Gastroesophageal sphincter (tissue), 4 donors: ENCODE measurements around the gene SYT3. TPM values are rescaled to one million over a fixed set of nuclear protein-coding genes. Genes with fewer than 3 reads are reported as not detected.

Experiments used
- ATAC-seq: fragments of 150-250 bp; one replicate; pipeline ENCODE4 v1.9.1; 2016; ENCODE audit warnings: mild to moderate bottlenecking, moderate library complexity
- H3K27ac ChIP-seq, 4 donors: fragments of 200-600 bp; sonication (generic) in 3 of 4; 1 replicate in 3 of 4; 2 replicates in 1 of 4; pipeline ENCODE4 v1.5.1; 2016 to 2019
- H3K27me3 ChIP-seq: fragments of 200-600 bp; sonication (generic); one replicate; pipeline ENCODE4 v1.5.1; 2019
- H3K36me3 ChIP-seq, 2 donors: fragments of 200-600 bp; sonication (generic); one replicate each; pipeline ENCODE4 v1.5.1; 2019; ENCODE audit warnings: control low read depth in 1 of 2
- H3K4me1 ChIP-seq, 3 donors: fragments of 200-600 bp; sonication (generic); 1 replicate in 2 of 3; 2 replicates in 1 of 3; pipeline ENCODE4 v1.5.1; 2016 to 2019; ENCODE audit warnings: control low read depth in 2 of 3
- H3K4me3 ChIP-seq, 2 donors: fragments of 200-600 bp; sonication (generic); one replicate each; pipeline ENCODE4 v1.5.1; 2019; ENCODE audit warnings: mild to moderate bottlenecking in 1 of 2, moderate library complexity in 1 of 2
- H3K9me3 ChIP-seq, 3 donors: fragments of 200-600 bp; sonication (generic); one replicate each; pipeline ENCODE4 v1.5.1; 2017 to 2019; ENCODE audit warnings: control low read depth in 2 of 3
- CTCF ChIP-seq, 4 experiments: fragments of 200-600 bp in 2 of 4; fragments of 450-650 bp in 2 of 4; sonication (generic) in 1 of 4; IDR thresholded peaks; one replicate each; pipeline ENCODE4 v1.5.1; 2017 to 2019; ENCODE audit warnings: antibody characterized with exemption in 4 of 4, mild to moderate bottlenecking in 2 of 4, moderate library complexity in 2 of 4
- EP300 ChIP-seq: sonication (generic); formaldehyde crosslinking; IDR thresholded peaks from one replicate; pipeline ENCODE4 v1.6.1; 2017; ENCODE audit warnings: antibody characterized with exemption, mild to moderate bottlenecking
- POLR2A ChIP-seq, 2 donors: fragments of 450-650 bp; IDR thresholded peaks; one replicate each; pipeline ENCODE4 v1.6.1; 2017; ENCODE audit warnings: antibody characterized with exemption in 2 of 2, mild to moderate bottlenecking in 2 of 2, moderate library complexity in 1 of 2
- POLR2AphosphoS5 ChIP-seq: sonication (generic); formaldehyde crosslinking; IDR thresholded peaks from one replicate; pipeline ENCODE4 v1.6.1; 2017; ENCODE audit warnings: antibody characterized with exemption
- WGBS, 2 donors: methylation state at CpG; one replicate each; pipeline ENCODE4 v1.1.5; 2018; ENCODE audit warnings: low coverage in 1 of 2; 5-methylcytosine and 5-hydroxymethylcytosine counted together
- total RNA-seq, 4 donors: library from RNA; depleted of rRNA; stranded (reverse); fragments of >200 nt; gene quantifications; one replicate each; pipeline ENCODE4 v1.1.0, GENCODE V29; 2016

SYT3 gene
- total RNA-seq, 4 donors from 2014 or later, result 0.42 TPM; not detected in 3

- H3K4me3 ChIP-seq, result no peak overlapping the region
- ATAC-seq, result no peak
- WGBS, 2 donors, result 45 to 58% methylated on average over 11 to 16 of the region's 16 CpGs
- peaks cover 0 to 4% (median 0%) of the 10 kb centered on the region in 3 donors for H3K9me3 ChIP-seq
- no peak for TF ChIP-seq EP300
- no peak for TF ChIP-seq POLR2A (IDR thresholded peaks at IDR 0.05)
- TF ChIP-seq POLR2AphosphoS5, result no peak
- no peak for TF ChIP-seq CTCF (IDR thresholded peaks at IDR 0.05)
- no peak overlapping the region for H3K27ac ChIP-seq
- no peaks in the 10 kb centered on the region for H3K36me3 ChIP-seq
- peaks cover 0 to 38% (median 11%) of the 10 kb centered on the region in 3 donors for H3K4me1 ChIP-seq
- H3K27me3 ChIP-seq, result peaks cover 96% of the 10 kb centered on the region
Measured at GRCh38 chr19:50662651-50663481, 23.2 kb upstream of the SYT3 start.

GRCh38 chr19:50661766-50662650 lies 22.3 kb upstream of the SYT3 start:
- ATAC-seq, result no peak
- H3K27me3 ChIP-seq, result peaks cover 96% of the 10 kb centered on the region
- WGBS, 2 donors, result 52 to 53% methylated on average over 3 to 24 of the region's 49 CpGs
- TF ChIP-seq EP300 (no peak), POLR2A (IDR thresholded peaks at IDR 0.05) (no peak), CTCF (IDR thresholded peaks at IDR 0.05) (no peak), POLR2AphosphoS5 (no peak)
- no peak overlapping the region for H3K4me3 ChIP-seq
- no peaks in the 10 kb centered on the region for H3K36me3 ChIP-seq
- peaks cover 0 to 32% (median 5%) of the 10 kb centered on the region in 3 donors for H3K4me1 ChIP-seq
- peaks cover 0 to 5% (median 0%) of the 10 kb centered on the region in 3 donors for H3K9me3 ChIP-seq
- H3K27ac ChIP-seq, result no peak overlapping the region

- H3K27me3 ChIP-seq, result peaks cover 96% of the 10 kb centered on the region
- H3K4me3 ChIP-seq, result no peak overlapping the region
- 75 to 80% methylated on average over 8 to 10 of the region's 10 CpGs for WGBS, 2 donors
- peaks cover 0 to 22% (median 3%) of the 10 kb centered on the region in 3 donors for H3K4me1 ChIP-seq
- TF ChIP-seq EP300, result no peak
- TF ChIP-seq POLR2AphosphoS5, result no peak
- no peak for TF ChIP-seq POLR2A (IDR thresholded peaks at IDR 0.05)
- TF ChIP-seq CTCF (IDR thresholded peaks at IDR 0.05), result no peak
- H3K27ac ChIP-seq, result no peak overlapping the region
- peaks cover 0 to 9% (median 0%) of the 10 kb centered on the region in 3 donors for H3K9me3 ChIP-seq
- H3K36me3 ChIP-seq, result no peaks in the 10 kb centered on the region
- ATAC-seq, result no peak
Measured at GRCh38 chr19:50661023-50661422, 21.3 kb upstream of the SYT3 start.

GRCh38 chr19:50660088-50660366 lies 20.3 kb upstream of the SYT3 start:
- no peak for ATAC-seq
- Histone ChIP-seq H3K4me1 (peaks cover 0 to 20% (median 3%) of the 10 kb centered on the region in 3 donors), H3K4me3 (no peak overlapping the region), H3K27ac (no peak overlapping the region), H3K9me3 (peaks cover 0 to 19% (median 0%) of the 10 kb centered on the region in 3 donors), H3K36me3 (no peaks in the 10 kb centered on the region), H3K27me3 (peaks cover 96% of the 10 kb centered on the region)
- WGBS, 2 donors, result 9% methylated on average over 5 of the region's 6 CpGs; no CpG with 5 or more reads in 1 of the 2 donors
- TF ChIP-seq CTCF (IDR thresholded peaks at IDR 0.05) (no peak), POLR2AphosphoS5 (no peak), EP300 (no peak), POLR2A (IDR thresholded peaks at IDR 0.05) (no peak)
